Keratinocyte (primary cell): ENCODE measurements around the gene GABRB1. TPM values are rescaled to one million over a fixed set of nuclear protein-coding genes. Genes with fewer than 3 reads are reported as not detected.

Experiments
- DNase-seq: peaks from one replicate; pipeline ENCODE4 v3.0.0-alpha.2; 2011; ENCODE audit warnings: low read depth, missing footprints, low spot score
- FAIRE-seq: peaks from 2 replicates; lab custom pipeline; 2011; peaks lifted over from hg19 to GRCh38; lab: Jason Lieb, UNC
- H2AFZ ChIP-seq: 2 replicates; pipeline ENCODE4 v1.6.0; 2012; ENCODE audit warnings: low read length, control low read depth, inconsistent platforms; ENCODE audit not compliant: control insufficient read depth
- H3K27ac ChIP-seq: 2 replicates; pipeline ENCODE4 v1.5.1; 2011; ENCODE audit warnings: low read length; ENCODE audit not compliant: control insufficient read depth, insufficient read depth
- H3K27me3 ChIP-seq: 3 replicates; pipeline ENCODE4 v1.6.0; 2011; ENCODE audit warnings: low read length; ENCODE audit not compliant: control insufficient read depth, insufficient read depth; ENCODE audit errors: extremely low read depth
- H3K36me3 ChIP-seq, 2 experiments: 2 replicates in 1 of 2; 3 replicates in 1 of 2; pipeline ENCODE4 v1.5.1; 2011; ENCODE audit warnings: low read length in 2 of 2, mild to moderate bottlenecking in 1 of 2; ENCODE audit not compliant: control insufficient read depth in 2 of 2, insufficient read depth in 2 of 2; ENCODE audit errors: extremely low read depth in 1 of 2
- H3K4me1 ChIP-seq: 3 replicates; pipeline ENCODE4 v1.5.1; 2011; ENCODE audit warnings: low read length; ENCODE audit not compliant: control insufficient read depth, insufficient read depth; ENCODE audit errors: extremely low read depth
- H3K4me2 ChIP-seq: 3 replicates; pipeline ENCODE4 v1.6.0; 2011; ENCODE audit warnings: low read depth, low read length; ENCODE audit not compliant: control insufficient read depth, insufficient read depth; ENCODE audit errors: extremely low read depth
- H3K4me3 ChIP-seq, 3 experiments: fragments of 200-600 bp in 1 of 3; sonication (generic) in 1 of 3; 2 replicates in 2 of 3; 3 replicates in 1 of 3; pipeline ENCODE4 v1.5.1; 2011 to 2016; ENCODE audit warnings: low read length in 3 of 3, mild to moderate bottlenecking in 3 of 3, control low read depth in 2 of 3, inconsistent platforms in 1 of 3, low read depth in 1 of 3, mixed read lengths in 1 of 3, mixed run types in 1 of 3, moderate library complexity in 1 of 3; ENCODE audit not compliant: control insufficient read depth in 2 of 3, insufficient read depth in 2 of 3; ENCODE audit errors: extremely low read depth in 1 of 3
- H3K79me2 ChIP-seq: 2 replicates; pipeline ENCODE4 v1.6.0; 2012; ENCODE audit warnings: low read length; ENCODE audit not compliant: control insufficient read depth, insufficient read depth
- H3K9ac ChIP-seq: 3 replicates; pipeline ENCODE4 v1.6.0; 2011; ENCODE audit warnings: low read length; ENCODE audit not compliant: control insufficient read depth, insufficient read depth; ENCODE audit errors: extremely low read depth
- H3K9me1 ChIP-seq: 3 replicates; pipeline ENCODE4 v1.6.0; 2011; ENCODE audit warnings: low read length; ENCODE audit not compliant: control insufficient read depth, insufficient read depth; ENCODE audit errors: extremely low read depth
- H3K9me3 ChIP-seq: 2 replicates; pipeline ENCODE4 v1.5.1; 2012; ENCODE audit warnings: low read depth, low read length; ENCODE audit not compliant: control insufficient read depth
- H4K20me1 ChIP-seq: 3 replicates; pipeline ENCODE4 v1.6.0; 2011; ENCODE audit warnings: low read length; ENCODE audit not compliant: control insufficient read depth, insufficient read depth; ENCODE audit errors: extremely low read depth
- EZH2 ChIP-seq: IDR thresholded peaks from one replicate; pipeline ENCODE4 v1.6.1; 2012; ENCODE audit warnings: inconsistent platforms, mild to moderate bottlenecking, low read length, moderate library complexity
- dilution Hi-C: fragments of 300-500 bp; cut with MboI; formaldehyde crosslinking; loops from one replicate; pipeline ENCODE4 v1.7.0; 2020; ENCODE audit warnings: low sequenced_read_pairs; ENCODE audit not compliant: extremely low pct_ligation_motif_present
- polyA plus RNA-seq, 5 experiments: library from polyadenylated mRNA; depleted of rRNA in 3 of 5; stranded (reverse) in 3 of 5; stranded (forward) in 1 of 5; unstranded in 1 of 5; fragments of >200 nt; gene quantifications; 1 replicate in 1 of 5; 2 replicates in 3 of 5; 3 replicates in 1 of 5; pipeline versions ENCODE4 v1.2.1 to v1.2.3, GENCODE V29; 2011 to 2012; ENCODE audit warnings: missing spikeins in 2 of 5, low read depth in 1 of 5, low replicate concordance in 1 of 5
- TF ChIP-seq, protein P1 (sequence below), 3 experiments: IDR thresholded peaks in 1 of 3; conservative IDR thresholded peaks in 1 of 3; optimal IDR thresholded peaks in 1 of 3; 2 replicates in 2 of 3; 3 replicates in 1 of 3; pipeline versions ENCODE3 to v1.5.1; 2011; ENCODE audit warnings: low read length in 3 of 3, mild to moderate bottlenecking in 3 of 3, moderate library complexity in 2 of 3, control low read depth in 1 of 3, inconsistent platforms in 1 of 3; ENCODE audit not compliant: insufficient read depth in 2 of 3; ENCODE audit errors: extremely low read depth in 1 of 3

Gene GABRB1
- polyA plus RNA-seq, 1 donor (not counting 4 experiments of a cell fraction or from before 2014, with no cell fraction given): not detected

DNA sequence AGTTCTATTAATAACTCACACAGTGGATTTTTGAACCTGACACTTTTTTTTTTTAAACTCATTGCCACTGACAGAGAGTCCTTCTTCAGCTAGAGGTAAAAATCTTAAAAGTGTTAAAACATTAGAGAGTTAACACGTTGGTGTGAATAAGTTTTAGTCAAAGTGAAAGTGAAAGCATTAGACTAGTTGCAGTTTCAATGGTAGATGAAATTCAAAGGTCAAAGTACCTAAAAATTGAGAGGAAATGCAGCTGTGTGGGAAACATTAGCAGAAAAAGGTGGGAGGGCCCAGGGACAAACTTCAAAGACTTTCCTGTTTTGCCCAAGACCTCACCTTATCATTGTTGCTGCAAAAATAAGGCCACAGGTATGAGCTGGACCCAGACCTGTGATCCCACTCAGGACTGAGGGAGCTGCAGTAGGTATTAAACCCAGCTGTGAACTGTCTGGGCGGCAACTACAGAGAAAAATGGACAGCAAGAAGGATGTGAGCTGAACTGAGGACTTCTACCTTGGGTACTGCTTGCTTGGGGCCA lies 20.4 kb upstream of the GABRB1 start:
- Histone ChIP-seq H3K27me3 (no peaks in the 10 kb centered on the region), H3K4me2 (no peak overlapping the region)
- no peak for FAIRE-seq

DNA sequence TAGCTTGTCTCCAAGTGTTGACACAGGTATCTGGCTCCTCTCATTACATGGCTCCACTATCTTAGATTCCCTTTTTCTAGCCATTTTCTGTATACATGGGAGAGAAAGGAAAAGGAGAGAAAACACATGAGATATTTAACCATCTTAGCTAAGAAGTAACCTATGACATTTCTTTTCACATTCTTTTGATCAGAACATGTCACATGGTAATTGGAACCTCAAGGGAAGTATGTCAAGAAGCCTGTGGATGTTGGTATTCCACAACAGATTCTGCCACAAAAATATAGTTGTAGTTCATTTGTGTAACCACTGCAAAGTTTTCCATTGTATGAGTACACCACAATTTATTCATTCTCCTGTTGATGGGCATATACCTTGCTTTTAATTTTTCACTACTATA lies 18.7 kb upstream of the GABRB1 start:
- no peak for DNase-seq
- Histone ChIP-seq H3K4me2 (no peak overlapping the region), H4K20me1 (no peaks in the 10 kb centered on the region), H3K27me3 (no peaks in the 10 kb centered on the region), H3K36me3 (no peaks in the 10 kb centered on the region), H3K9me1 (no peaks in the 10 kb centered on the region), H3K4me3 (no peak overlapping the region), H3K9me3 (no peaks in the 10 kb centered on the region), H3K27ac (no peak overlapping the region), H3K4me1 (no peaks in the 10 kb centered on the region), H3K9ac (no peak overlapping the region), H2AFZ (no peak overlapping the region), H3K79me2 (no peaks in the 10 kb centered on the region)
- TF ChIP-seq, protein P1, sequence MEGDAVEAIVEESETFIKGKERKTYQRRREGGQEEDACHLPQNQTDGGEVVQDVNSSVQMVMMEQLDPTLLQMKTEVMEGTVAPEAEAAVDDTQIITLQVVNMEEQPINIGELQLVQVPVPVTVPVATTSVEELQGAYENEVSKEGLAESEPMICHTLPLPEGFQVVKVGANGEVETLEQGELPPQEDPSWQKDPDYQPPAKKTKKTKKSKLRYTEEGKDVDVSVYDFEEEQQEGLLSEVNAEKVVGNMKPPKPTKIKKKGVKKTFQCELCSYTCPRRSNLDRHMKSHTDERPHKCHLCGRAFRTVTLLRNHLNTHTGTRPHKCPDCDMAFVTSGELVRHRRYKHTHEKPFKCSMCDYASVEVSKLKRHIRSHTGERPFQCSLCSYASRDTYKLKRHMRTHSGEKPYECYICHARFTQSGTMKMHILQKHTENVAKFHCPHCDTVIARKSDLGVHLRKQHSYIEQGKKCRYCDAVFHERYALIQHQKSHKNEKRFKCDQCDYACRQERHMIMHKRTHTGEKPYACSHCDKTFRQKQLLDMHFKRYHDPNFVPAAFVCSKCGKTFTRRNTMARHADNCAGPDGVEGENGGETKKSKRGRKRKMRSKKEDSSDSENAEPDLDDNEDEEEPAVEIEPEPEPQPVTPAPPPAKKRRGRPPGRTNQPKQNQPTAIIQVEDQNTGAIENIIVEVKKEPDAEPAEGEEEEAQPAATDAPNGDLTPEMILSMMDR (optimal IDR thresholded peaks at IDR 0.05 in 1 of 3, IDR thresholded peaks at IDR 0.05 in 1 of 3, conservative IDR thresholded peaks at IDR 0.05 in 1 of 3; ENCODE audit: extremely low read depth in 1 of 3, insufficient read depth in 2 of 3, low read length in 3 of 3): no peak
- TF ChIP-seq EZH2: no peak
- dilution Hi-C loops: no loop called here
- FAIRE-seq: no peak

More for the DNA sequence above, 20.4 kb upstream of the GABRB1 start:
- H3K9me1 ChIP-seq: no peaks in the 10 kb centered on the region
- H3K4me1 ChIP-seq: no peaks in the 10 kb centered on the region
- H3K9ac ChIP-seq: no peak overlapping the region
- H3K79me2 ChIP-seq: no peaks in the 10 kb centered on the region
- no peak for DNase-seq
- no peak overlapping the region for H3K27ac ChIP-seq
- dilution Hi-C loops: no loop called here
- H4K20me1 ChIP-seq: no peaks in the 10 kb centered on the region
- peak overlapping the region; percentile 6 for H2AFZ ChIP-seq
- H3K36me3 ChIP-seq: no peaks in the 10 kb centered on the region
- TF ChIP-seq, protein P1 (optimal IDR thresholded peaks at IDR 0.05 in 1 of 3, IDR thresholded peaks at IDR 0.05 in 1 of 3, conservative IDR thresholded peaks at IDR 0.05 in 1 of 3; ENCODE audit: extremely low read depth in 1 of 3, insufficient read depth in 2 of 3, low read length in 3 of 3): no peak
- TF ChIP-seq EZH2: no peak
- H3K4me3 ChIP-seq: no peak overlapping the region
- H3K9me3 ChIP-seq: no peaks in the 10 kb centered on the region
